Measurements from ENCODE around the gene JUN. TPM values are rescaled to one million over a fixed set of nuclear protein-coding genes. Genes with fewer than 3 reads are reported as not detected.

The JUN gene
- total and polyA plus RNA-seq, 2 of the 13 experiments (the other 11 are each of a cell fraction or from before 2014, with no cell fraction given) = 18.2 to 22.3 TPM

- no peaks in the 10 kb centered on the region for H3K27me3 ChIP-seq (ENCODE audit: control insufficient read depth in 1 of 2, insufficient read depth in 2 of 2, low read length in 2 of 2)
- no peak overlapping the region for H3K4me3 ChIP-seq (replicated peaks in 1 of 3; ENCODE audit: insufficient read depth in 1 of 3, low read depth in 2 of 3, low read length in 3 of 3)
- H2AFZ ChIP-seq (ENCODE audit: low read length) = no peak overlapping the region
- ChIA-PET POLR2A (no interaction called here), CTCF (ENCODE audit: low intra/inter-chr PET ratio, low total read pairs) (no interaction called here)
- H3K4me2 ChIP-seq (ENCODE audit: low read depth, low read length) = no peak overlapping the region
- intact Hi-C loops (cut with micrococcal nuclease; ENCODE audit: unreplicated experiment) = no loop called here
- TF ChIP-seq MAFG (CRISPR knock-in tag; IDR thresholded peaks at IDR 0.05) (no peak), ZBTB42 (CRISPR knock-in tag; IDR thresholded peaks at IDR 0.05) (no peak), ZNF670 (CRISPR knock-in tag; IDR thresholded peaks at IDR 0.05; ENCODE audit: borderline replicate concordance) (no peak), CENPT (CRISPR knock-in tag; IDR thresholded peaks at IDR 0.05; ENCODE audit: low read depth) (no peak), FOSL1 (CRISPR knock-in tag; IDR thresholded peaks at IDR 0.05; ENCODE audit: borderline replicate concordance) (no peak), UBTF (CRISPR knock-in tag; IDR thresholded peaks at IDR 0.05) (no peak), ZNF142 (CRISPR knock-in tag; IDR thresholded peaks at IDR 0.05) (no peak), PRMT3 (CRISPR knock-in tag; IDR thresholded peaks at IDR 0.05; ENCODE audit: borderline replicate concordance, low read depth) (no peak), EHMT2 (IDR thresholded peaks at IDR 0.05; ENCODE audit: borderline replicate concordance, low read depth, low read length) (no peak)
- no peak for FAIRE-seq
- H3K9ac ChIP-seq (ENCODE audit: insufficient read depth, low read depth, low read length) = no peak overlapping the region
- no peaks in the 10 kb centered on the region for H3K79me2 ChIP-seq (ENCODE audit: insufficient read depth, low read length)
- H3K9me3 ChIP-seq (ENCODE audit: low read length) = no peaks in the 10 kb centered on the region
- H3K27ac ChIP-seq (ENCODE audit: extremely low read length, insufficient read depth, low read length) = no peak overlapping the region
- in situ Hi-C loops (cut with HindIII; ENCODE audit: extremely low pct_ligation_motif_present, low pct_unique_long_range_greater_than_20kb) = no loop called here
- H3K4me1 ChIP-seq (ENCODE audit: insufficient read depth, low read length) = peaks cover 46% of the 10 kb centered on the region
- H3K36me3 ChIP-seq (replicated peaks in 1 of 2; ENCODE audit: control insufficient read depth in 1 of 2, insufficient read depth in 2 of 2, low read length in 2 of 2) = no peaks in the 10 kb centered on the region
- no TSS peak for BruUV-seq (replicated peaks)
- no peak for DNase-seq (ENCODE audit: low spot score)
- H4K20me1 ChIP-seq (ENCODE audit: insufficient read depth, low read length) = no peaks in the 10 kb centered on the region
- ATAC-seq = no peak
- 93% methylated on average over 1 of the region's 1 CpG for WGBS (ENCODE audit: low lambda C conversion rate)
Measured at GRCh38 chr1:58767143-58767542, 16.7 kb downstream of the JUN start.

Measured in HepG2 (cell line).